Ovary (tissue), 9 donors: ENCODE data around the gene CADM2. TPM values are rescaled to one million over a fixed set of nuclear protein-coding genes. Genes with fewer than 3 reads are reported as not detected.
"Not testable (repeated sequence)": the region's sequence is repeated elsewhere in the genome, so short reads cannot be mapped to it uniquely, and the experiment has no call there.

Experiments
- DNase-seq, 5 donors: peaks; one replicate each; pipeline ENCODE4 v3.0.0-alpha.2; 2019 to 2020
- H3K27ac ChIP-seq, 2 donors: fragments of 200-600 bp; one replicate each; pipeline versions ENCODE4 v1.5.1 to v1.8.0; 2019 to 2022
- H3K27me3 ChIP-seq: fragments of 200-600 bp; one replicate; pipeline ENCODE4 v1.8.0; 2022
- H3K36me3 ChIP-seq: fragments of 200-600 bp; sonication (generic); one replicate; pipeline ENCODE4 v1.5.1; 2019
- H3K4me1 ChIP-seq: one replicate; pipeline ENCODE4 v1.8.1; 2013; ENCODE audit warnings: mild to moderate bottlenecking, moderate library complexity; ENCODE audit not compliant: insufficient read depth
- H3K4me3 ChIP-seq: fragments of 200-600 bp; sonication (generic); one replicate; pipeline ENCODE4 v1.5.1; 2017
- H3K9me3 ChIP-seq, 2 donors: fragments of 200-600 bp in 1 of 2; sonication (generic) in 1 of 2; one replicate each; pipeline versions ENCODE4 v1.5.1 to v1.8.1; 2013 to 2019; ENCODE audit warnings: mild to moderate bottlenecking in 1 of 2, moderate library complexity in 1 of 2
- EP300 ChIP-seq: sonication (generic); formaldehyde crosslinking; IDR thresholded peaks from one replicate; pipeline ENCODE4 v1.6.1; 2017; ENCODE audit warnings: antibody characterized with exemption
- POLR2A ChIP-seq: fragments of 450-650 bp; IDR thresholded peaks from one replicate; pipeline ENCODE4 v1.6.1; 2017; ENCODE audit warnings: antibody characterized with exemption, mild to moderate bottlenecking, moderate library complexity
- WGBS, 3 donors: extraction: QIAGEN DNeasy Blood & Tissue Kit in 1 of 3; methylation state at CpG; one replicate each; pipeline versions ENCODE4 v1.1.5 to v1.1.7; 2013 to 2017; 5-methylcytosine and 5-hydroxymethylcytosine counted together
- intact Hi-C, 4 donors: fragments of 100-400 bp; cut with DNase I; formaldehyde crosslinking; loops; one replicate each; pipeline versions ENCODE4 v1.11.0 to v1.15.1; 2022 to 2023
- polyA plus RNA-seq, 2 donors: library from polyadenylated mRNA; stranded (reverse); fragments of 200-250 nt in 1 of 2; fragments of 350-450 nt in 1 of 2; fragmentation: Illumina TruSeq in 1 of 2; extraction: RNeasy Lipid Tissue Mini Kit (QIAGEN cat#74804) in 1 of 2; gene quantifications; one replicate each; pipeline ENCODE4 v1.2.3, GENCODE V29; 2013 to 2014
- total RNA-seq, 7 donors: library from RNA; depleted of rRNA in 2 of 7; stranded (reverse); fragments of >200 nt in 2 of 7; fragmentation: NEBNext Ultra II Directional in 3 of 7; extraction: Animal tissue kit (Norgen Biotek cat#: 25700) in 3 of 7; gene quantifications; one replicate each; pipeline versions ENCODE4 v1.1.0 to v1.2.4, GENCODE V29; 2016 to 2023
- TF ChIP-seq, protein P1 (sequence below), 3 donors: fragments of 450-650 bp in 2 of 3; fragments of 200-600 bp in 1 of 3; IDR thresholded peaks; one replicate each; pipeline versions ENCODE4 v1.5.1 to v1.8.0; 2016 to 2022; ENCODE audit warnings: antibody characterized with exemption in 3 of 3, mild to moderate bottlenecking in 1 of 3
- donor health status: DM: no; HTN: no; CAD: no; lungs with moderate emphysema.
- donor health status: DM: no; HTN: no; CAD: no.
- donor health status: Bipolar disorder and iron deficiency.
- donor health status: DM: yes; HTN: yes; CAD: no.
- donor health status: DM: no; HTN: no; CAD: no.
- donor health status: DM: yes; HTN: yes; CAD: no.

Gene CADM2
- total and polyA plus RNA-seq, 9 donors = 0.20 to 1.9 (median 0.69) TPM

DNA sequence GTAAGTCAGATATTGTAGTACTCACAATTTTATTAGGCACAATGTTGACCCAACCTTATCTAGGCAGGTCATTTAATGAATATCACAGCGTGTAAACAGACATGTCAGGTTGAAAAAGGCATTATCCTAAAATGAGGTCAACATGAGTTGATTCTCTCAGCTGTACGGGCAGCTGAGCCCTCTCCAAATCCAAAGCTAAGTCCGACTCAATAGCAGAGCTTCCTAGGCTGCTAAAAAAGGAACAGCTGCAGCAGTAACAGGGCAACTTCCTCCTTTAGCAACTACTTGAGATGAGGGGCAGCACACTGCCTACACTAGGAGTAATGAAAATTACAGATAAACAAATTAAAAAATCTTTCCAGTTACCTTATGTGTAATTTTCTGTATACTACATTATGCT, 189.2 kb downstream of the CADM2 start:
- 37 to 47% (median 43%) methylated on average over 3 of the region's 3 CpGs for WGBS, 3 donors

DNA sequence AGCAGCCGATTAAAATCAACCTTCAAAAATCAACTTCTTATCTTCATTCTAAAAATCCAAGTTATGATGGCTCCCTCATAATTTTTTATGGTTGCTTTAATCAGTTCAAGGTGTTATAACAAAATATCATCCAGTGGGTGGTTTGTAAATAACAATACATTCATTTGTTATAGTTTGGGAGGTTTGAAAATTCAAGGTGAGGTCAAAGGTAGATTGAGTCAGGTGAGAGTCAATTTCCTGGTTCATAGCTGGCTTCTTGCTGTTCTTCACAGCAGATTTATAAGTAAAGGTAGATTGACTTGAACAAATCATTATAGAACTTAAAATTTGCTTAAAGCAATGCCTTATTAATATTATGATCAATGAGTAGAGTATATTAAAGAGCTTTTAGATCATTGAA, 192.8 kb downstream of the CADM2 start:
- H3K27ac ChIP-seq = no peak overlapping the region
- WGBS, 3 donors = 73 to 87% (median 84%) methylated on average over 1 of the region's 1 CpG
- H3K9me3 ChIP-seq = no peaks in the 10 kb centered on the region
- H3K4me3 ChIP-seq = no peak overlapping the region
- no peak for TF ChIP-seq EP300
- TF ChIP-seq, protein P1, sequence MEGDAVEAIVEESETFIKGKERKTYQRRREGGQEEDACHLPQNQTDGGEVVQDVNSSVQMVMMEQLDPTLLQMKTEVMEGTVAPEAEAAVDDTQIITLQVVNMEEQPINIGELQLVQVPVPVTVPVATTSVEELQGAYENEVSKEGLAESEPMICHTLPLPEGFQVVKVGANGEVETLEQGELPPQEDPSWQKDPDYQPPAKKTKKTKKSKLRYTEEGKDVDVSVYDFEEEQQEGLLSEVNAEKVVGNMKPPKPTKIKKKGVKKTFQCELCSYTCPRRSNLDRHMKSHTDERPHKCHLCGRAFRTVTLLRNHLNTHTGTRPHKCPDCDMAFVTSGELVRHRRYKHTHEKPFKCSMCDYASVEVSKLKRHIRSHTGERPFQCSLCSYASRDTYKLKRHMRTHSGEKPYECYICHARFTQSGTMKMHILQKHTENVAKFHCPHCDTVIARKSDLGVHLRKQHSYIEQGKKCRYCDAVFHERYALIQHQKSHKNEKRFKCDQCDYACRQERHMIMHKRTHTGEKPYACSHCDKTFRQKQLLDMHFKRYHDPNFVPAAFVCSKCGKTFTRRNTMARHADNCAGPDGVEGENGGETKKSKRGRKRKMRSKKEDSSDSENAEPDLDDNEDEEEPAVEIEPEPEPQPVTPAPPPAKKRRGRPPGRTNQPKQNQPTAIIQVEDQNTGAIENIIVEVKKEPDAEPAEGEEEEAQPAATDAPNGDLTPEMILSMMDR (IDR thresholded peaks at IDR 0.05) = no peak
- no peak for TF ChIP-seq POLR2A
- H3K27me3 ChIP-seq = no peaks in the 10 kb centered on the region
- no peak for DNase-seq
- intact Hi-C loops = no loop called here
- no peaks in the 10 kb centered on the region for H3K4me1 ChIP-seq
- no peaks in the 10 kb centered on the region for H3K36me3 ChIP-seq

More for the DNA sequence above, 189.2 kb downstream of the CADM2 start:
- Histone ChIP-seq H3K36me3 (no peaks in the 10 kb centered on the region), H3K4me3 (no peak overlapping the region), H3K27ac (no peak overlapping the region), H3K27me3 (no peaks in the 10 kb centered on the region), H3K4me1 (no peaks in the 10 kb centered on the region), H3K9me3 (no peaks in the 10 kb centered on the region)
- intact Hi-C loops = no loop called here
- no peak for DNase-seq
- TF ChIP-seq EP300 (no peak), POLR2A (no peak)
- TF ChIP-seq, protein P1 (IDR thresholded peaks at IDR 0.05) = no peak

DNA sequence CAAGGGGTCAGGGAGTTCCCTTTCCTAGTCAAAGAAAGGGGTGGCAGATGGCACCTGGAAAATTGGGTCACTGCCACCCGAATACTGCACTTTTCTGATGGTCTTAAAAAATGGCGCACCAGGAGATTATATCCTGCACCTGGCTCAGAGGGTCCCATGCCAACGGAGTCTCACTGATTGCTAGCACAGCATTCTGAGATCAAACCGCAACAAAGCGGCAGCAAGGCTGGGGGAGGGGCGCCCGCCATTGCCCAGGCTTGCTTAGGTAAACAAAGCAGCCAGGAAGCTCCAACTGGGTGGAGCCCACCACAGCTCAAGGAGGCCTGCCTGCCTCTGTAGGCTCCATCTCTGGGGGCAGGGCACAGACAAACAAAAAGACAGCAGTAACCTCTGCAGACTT, 194.5 kb downstream of the CADM2 start:
- H3K9me3 ChIP-seq, DNase-seq, H3K4me3 ChIP-seq, H3K27me3 ChIP-seq, H3K36me3 ChIP-seq, intact Hi-C loops, H3K27ac ChIP-seq, H3K4me1 ChIP-seq: not testable (repeated sequence)
- WGBS, 3 donors = 95 to 97% (median 95%) methylated on average over 7 of the region's 7 CpGs

DNA sequence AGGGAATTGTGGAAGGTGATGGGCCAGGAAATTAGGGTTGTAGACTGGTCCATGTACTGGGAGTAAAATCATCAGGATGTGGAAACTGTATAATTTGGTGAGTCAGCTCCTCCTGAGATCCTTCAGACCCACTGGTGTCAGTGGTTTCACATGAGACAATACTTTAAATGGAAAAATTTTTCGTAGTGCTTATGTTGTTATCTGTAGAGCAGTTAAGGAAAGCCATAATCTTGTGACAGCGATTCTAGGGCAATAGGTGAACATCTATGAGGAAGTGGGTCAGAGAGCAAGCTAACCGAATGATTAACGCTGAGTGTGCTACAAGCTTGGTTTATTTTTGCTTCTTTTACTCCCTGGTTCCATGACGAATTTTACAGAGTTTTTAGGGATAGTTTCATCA, 200.6 kb downstream of the CADM2 start:
- no peak for TF ChIP-seq POLR2A
- TF ChIP-seq EP300 = no peak
- TF ChIP-seq, protein P1 (IDR thresholded peaks at IDR 0.05) = no peak
- DNase-seq = no peak
- Histone ChIP-seq H3K27me3 (no peaks in the 10 kb centered on the region), H3K36me3 (no peaks in the 10 kb centered on the region), H3K4me1 (no peaks in the 10 kb centered on the region), H3K27ac (no peak overlapping the region), H3K9me3 (no peaks in the 10 kb centered on the region), H3K4me3 (no peak overlapping the region)
- intact Hi-C loops = no loop called here
- WGBS, 3 donors = 57 to 69% (median 58%) methylated on average over 5 of the region's 5 CpGs

DNA sequence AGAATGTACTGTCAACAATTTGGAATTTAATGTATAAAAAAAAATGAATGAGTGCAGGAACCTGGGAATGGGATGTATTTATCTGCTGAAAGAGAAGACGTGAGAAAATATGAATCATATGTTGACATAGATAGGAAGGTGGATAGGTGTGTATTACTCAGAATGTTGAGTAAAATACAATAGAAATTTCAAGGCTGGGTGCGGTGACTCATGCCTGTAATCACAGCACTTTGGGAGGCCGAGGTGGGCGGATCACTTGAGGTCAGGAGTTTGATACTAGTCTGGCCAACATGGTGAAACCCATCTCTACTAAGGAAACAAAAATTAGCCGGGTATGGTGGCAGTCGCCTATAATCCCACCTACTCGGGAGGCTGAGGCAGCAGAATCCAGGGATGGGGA, 202.8 kb downstream of the CADM2 start:
- TF ChIP-seq EP300 (no peak), POLR2A (no peak)
- TF ChIP-seq, protein P1 (IDR thresholded peaks at IDR 0.05) = no peak
- Histone ChIP-seq H3K4me1 (no peaks in the 10 kb centered on the region), H3K36me3 (no peaks in the 10 kb centered on the region), H3K4me3 (no peak overlapping the region), H3K9me3 (no peaks in the 10 kb centered on the region), H3K27me3 (no peaks in the 10 kb centered on the region), H3K27ac (no peak overlapping the region)
- intact Hi-C loops = no loop called here
- 86 to 89% (median 87%) methylated on average over 7 of the region's 7 CpGs for WGBS, 3 donors
- DNase-seq = no peak
